ENCODE results near the gene SLIT2.

- TF ChIP-seq POLR2AphosphoS5 (IDR thresholded peaks at IDR 0.05) (no peak), EP300 (IDR thresholded peaks at IDR 0.05) (no peak), POLR2A (IDR thresholded peaks at IDR 0.05) (no peak)
- TF ChIP-seq, protein P1, sequence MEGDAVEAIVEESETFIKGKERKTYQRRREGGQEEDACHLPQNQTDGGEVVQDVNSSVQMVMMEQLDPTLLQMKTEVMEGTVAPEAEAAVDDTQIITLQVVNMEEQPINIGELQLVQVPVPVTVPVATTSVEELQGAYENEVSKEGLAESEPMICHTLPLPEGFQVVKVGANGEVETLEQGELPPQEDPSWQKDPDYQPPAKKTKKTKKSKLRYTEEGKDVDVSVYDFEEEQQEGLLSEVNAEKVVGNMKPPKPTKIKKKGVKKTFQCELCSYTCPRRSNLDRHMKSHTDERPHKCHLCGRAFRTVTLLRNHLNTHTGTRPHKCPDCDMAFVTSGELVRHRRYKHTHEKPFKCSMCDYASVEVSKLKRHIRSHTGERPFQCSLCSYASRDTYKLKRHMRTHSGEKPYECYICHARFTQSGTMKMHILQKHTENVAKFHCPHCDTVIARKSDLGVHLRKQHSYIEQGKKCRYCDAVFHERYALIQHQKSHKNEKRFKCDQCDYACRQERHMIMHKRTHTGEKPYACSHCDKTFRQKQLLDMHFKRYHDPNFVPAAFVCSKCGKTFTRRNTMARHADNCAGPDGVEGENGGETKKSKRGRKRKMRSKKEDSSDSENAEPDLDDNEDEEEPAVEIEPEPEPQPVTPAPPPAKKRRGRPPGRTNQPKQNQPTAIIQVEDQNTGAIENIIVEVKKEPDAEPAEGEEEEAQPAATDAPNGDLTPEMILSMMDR (IDR thresholded peaks at IDR 0.05): no peak
Measured at GRCh38 chr4:20260821-20261220, 9.1 kb downstream of the SLIT2 start.
